ENCODE measurements around the gene RAB6B.

The RAB6B gene

GRCh38 chr3:133887803-133888703, 7.6 kb downstream of the RAB6B start:
- Histone ChIP-seq H3K27me3 (ENCODE audit: insufficient read depth, poor library complexity, severe bottlenecking) (no peaks in the 10 kb centered on the region), H3K4me3 (ENCODE audit: severe bottlenecking) (no peak overlapping the region), H3K4me1 (ENCODE audit: insufficient read depth, poor library complexity, severe bottlenecking) (no peaks in the 10 kb centered on the region), H3K36me3 (ENCODE audit: low read depth) (no peaks in the 10 kb centered on the region), H3K27ac (ENCODE audit: poor library complexity, severe bottlenecking) (no peak overlapping the region), H3K9me3 (ENCODE audit: severe bottlenecking) (no peaks in the 10 kb centered on the region)
- ATAC-seq (ENCODE audit: low read depth): no peak
- TF ChIP-seq CTCF (IDR thresholded peaks at IDR 0.05; ENCODE audit: poor library complexity, severe bottlenecking): no peak
- no peak for DNase-seq (ENCODE audit: low spot score)

GRCh38 chr3:133887074-133887802, 8.4 kb downstream of the RAB6B start:
- no peak overlapping the region for H3K27ac ChIP-seq (ENCODE audit: poor library complexity, severe bottlenecking)
- H3K27me3 ChIP-seq (ENCODE audit: insufficient read depth, poor library complexity, severe bottlenecking): no peaks in the 10 kb centered on the region
- no peaks in the 10 kb centered on the region for H3K4me1 ChIP-seq (ENCODE audit: insufficient read depth, poor library complexity, severe bottlenecking)
- DNase-seq (ENCODE audit: low spot score) (no peak), ATAC-seq (ENCODE audit: low read depth) (no peak)
- no peak overlapping the region for H3K4me3 ChIP-seq (ENCODE audit: severe bottlenecking)
- TF ChIP-seq CTCF (IDR thresholded peaks at IDR 0.05; ENCODE audit: poor library complexity, severe bottlenecking): no peak
- H3K9me3 ChIP-seq (ENCODE audit: severe bottlenecking): no peaks in the 10 kb centered on the region
- no peaks in the 10 kb centered on the region for H3K36me3 ChIP-seq (ENCODE audit: low read depth)

DNA sequence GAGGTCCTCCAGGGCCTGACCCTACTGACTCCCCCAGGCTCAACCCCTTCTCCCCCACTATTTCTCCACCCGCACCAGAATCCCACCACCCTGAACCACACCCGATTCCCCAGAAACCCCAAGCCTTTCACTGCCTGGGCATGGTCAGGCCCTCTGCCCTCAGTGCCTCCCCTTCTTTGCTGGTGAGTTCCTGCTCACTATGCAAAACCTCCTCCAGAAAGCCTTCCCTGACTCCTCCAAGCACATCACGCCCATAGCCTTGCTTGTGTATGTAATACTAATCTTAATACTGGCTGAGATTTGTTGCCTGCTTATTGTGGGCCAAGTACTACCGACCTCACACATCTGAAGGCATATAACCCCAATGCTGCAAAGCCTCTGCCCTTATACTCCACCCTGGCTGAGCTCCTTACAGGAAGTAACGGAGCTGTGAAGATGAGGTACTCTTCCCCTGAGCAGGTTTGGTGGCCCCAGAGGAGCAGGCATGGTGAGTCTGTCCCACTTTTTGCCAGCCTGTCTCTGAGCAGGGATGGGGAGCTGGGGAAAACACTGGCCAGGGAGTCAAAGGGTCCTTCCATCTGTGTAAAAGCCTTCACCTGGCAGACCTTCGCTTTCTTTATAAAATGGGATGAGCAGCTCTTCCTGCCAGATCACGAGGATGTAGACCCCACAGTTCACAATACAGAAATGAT, 9.5 kb downstream of the RAB6B start:
- no peak for DNase-seq (ENCODE audit: low spot score)
- no peaks in the 10 kb centered on the region for H3K9me3 ChIP-seq (ENCODE audit: severe bottlenecking)
- H3K27ac ChIP-seq (ENCODE audit: poor library complexity, severe bottlenecking): no peak overlapping the region
- no peaks in the 10 kb centered on the region for H3K27me3 ChIP-seq (ENCODE audit: insufficient read depth, poor library complexity, severe bottlenecking)
- H3K36me3 ChIP-seq (ENCODE audit: low read depth): no peaks in the 10 kb centered on the region
- ATAC-seq (ENCODE audit: low read depth): no peak
- no peaks in the 10 kb centered on the region for H3K4me1 ChIP-seq (ENCODE audit: insufficient read depth, poor library complexity, severe bottlenecking)
- no peak overlapping the region for H3K4me3 ChIP-seq (ENCODE audit: severe bottlenecking)
- TF ChIP-seq CTCF (IDR thresholded peaks at IDR 0.05; ENCODE audit: poor library complexity, severe bottlenecking): no peak

DNA sequence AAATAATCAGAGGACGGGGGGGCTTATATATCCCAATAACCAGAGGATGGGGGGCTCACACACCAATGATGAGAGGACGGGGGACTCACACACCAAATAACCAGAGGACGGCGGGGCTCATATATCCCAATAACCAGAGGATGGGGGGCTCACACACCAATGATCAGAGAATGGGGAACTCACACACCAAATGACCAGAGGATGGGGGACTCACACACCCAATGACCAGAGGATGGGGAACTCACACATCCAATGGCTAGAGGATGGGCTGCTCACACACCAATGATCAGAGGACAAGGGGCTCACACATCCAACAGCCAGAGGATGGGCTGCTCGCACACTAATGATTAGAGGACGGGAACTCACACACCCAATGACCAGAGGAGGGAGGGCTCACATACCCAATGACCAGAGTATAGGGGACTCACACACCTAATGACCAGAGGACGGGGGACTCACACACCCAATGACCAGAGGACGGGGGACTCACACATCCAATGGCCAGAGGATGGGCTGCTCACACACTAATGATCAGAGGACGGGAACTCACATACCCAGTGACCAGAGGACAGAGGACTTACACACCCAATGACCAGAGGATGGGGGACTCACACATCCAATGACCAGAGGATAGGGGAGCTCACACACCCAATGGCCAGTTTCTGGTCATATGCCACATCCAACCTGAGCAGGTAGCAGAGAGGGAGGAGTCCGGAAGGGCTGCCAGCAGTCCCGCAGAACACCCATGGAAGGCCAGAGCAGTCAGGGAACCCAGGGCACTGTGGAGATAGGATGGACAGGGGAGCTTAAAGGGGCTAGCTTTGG, 10.6 kb downstream of the RAB6B start:
- H3K27ac ChIP-seq (ENCODE audit: poor library complexity, severe bottlenecking): no peak overlapping the region
- DNase-seq (ENCODE audit: low spot score): no peak
- H3K27me3 ChIP-seq (ENCODE audit: insufficient read depth, poor library complexity, severe bottlenecking): no peaks in the 10 kb centered on the region

More for the DNA sequence above, 10.6 kb downstream of the RAB6B start:
- no peak overlapping the region for H3K4me3 ChIP-seq (ENCODE audit: severe bottlenecking)
- H3K9me3 ChIP-seq (ENCODE audit: severe bottlenecking): no peaks in the 10 kb centered on the region
- no peak; the same call in 2 of the 3 replicates for ATAC-seq (ENCODE audit: low read depth)
- TF ChIP-seq CTCF (IDR thresholded peaks at IDR 0.05; ENCODE audit: poor library complexity, severe bottlenecking): no peak
- no peaks in the 10 kb centered on the region for H3K36me3 ChIP-seq (ENCODE audit: low read depth)
- H3K4me1 ChIP-seq (ENCODE audit: insufficient read depth, poor library complexity, severe bottlenecking): no peaks in the 10 kb centered on the region
